CD4-positive, alpha-beta T cell treated with Interleukin-21 for 1 hour (primary cell): ENCODE results near the gene SLIT3.

Experiments
- DNase-seq: peaks from one replicate; pipeline ENCODE4 v3.0.0-alpha.2; 2020

Gene SLIT3

GRCh38 chr5:168844016-168844921, 456.7 kb downstream of the SLIT3 start:
- no peak for DNase-seq

- DNase-seq, result no peak
Measured at GRCh38 chr5:168843277-168844015, 457.5 kb downstream of the SLIT3 start.

- DNase-seq, result no peak
Measured at GRCh38 chr5:168842571-168843205, 458.3 kb downstream of the SLIT3 start.

GRCh38 chr5:168837852-168838251, 463.1 kb downstream of the SLIT3 start:
- no peak for DNase-seq

DNA sequence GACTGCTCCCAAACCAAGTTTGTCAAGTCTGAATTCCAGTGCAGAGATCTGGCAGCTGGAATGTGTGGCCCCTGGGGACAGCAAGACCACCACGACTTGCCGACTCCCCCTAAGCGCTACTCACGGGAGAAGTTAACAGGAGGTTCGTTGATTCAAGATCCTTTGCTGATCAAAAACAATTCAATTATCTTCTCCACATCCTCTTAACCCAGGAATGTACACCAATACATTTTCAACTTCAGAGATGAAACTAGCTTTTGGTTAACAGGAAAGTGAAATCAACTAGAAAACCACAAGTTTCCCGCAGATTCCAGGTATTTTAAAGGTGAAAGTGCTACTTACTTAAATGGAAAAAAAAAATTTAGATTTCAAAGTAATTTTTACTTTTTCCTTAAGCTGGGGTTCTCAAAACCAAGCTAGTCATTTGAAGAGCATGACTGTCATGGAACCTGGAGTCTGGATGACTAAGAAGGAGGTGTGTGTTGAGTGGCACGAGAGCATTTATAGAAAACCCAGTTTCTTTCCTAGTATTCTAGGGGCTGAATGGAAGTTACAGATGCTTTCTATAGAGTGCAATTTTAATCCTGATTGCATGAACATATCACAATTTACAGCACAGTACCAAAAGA, 464.2 kb downstream of the SLIT3 start:
- DNase-seq, result no peak

GRCh38 chr5:168833936-168834335, 467.0 kb downstream of the SLIT3 start:
- no peak for DNase-seq

GRCh38 chr5:168833383-168833782, 467.6 kb downstream of the SLIT3 start:
- no peak for DNase-seq

DNA sequence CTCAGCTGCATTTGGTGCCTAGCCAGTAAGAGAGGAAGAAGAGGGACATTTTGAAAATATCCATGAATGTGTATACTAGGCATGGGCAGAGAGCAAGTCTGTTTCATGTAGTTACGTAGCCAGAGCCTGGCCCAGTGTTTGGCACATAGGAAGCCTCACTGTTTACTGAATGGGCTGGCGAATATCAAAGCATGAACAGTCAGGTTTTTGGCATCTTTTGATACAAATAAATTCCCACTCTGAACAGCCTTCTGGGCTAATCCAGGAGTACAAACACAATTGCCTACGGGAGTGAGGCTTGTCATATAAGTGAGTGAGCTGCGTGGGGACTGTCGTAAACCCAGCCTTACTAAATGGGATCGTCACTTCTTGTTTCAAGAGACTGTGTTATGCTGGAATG, 468.6 kb downstream of the SLIT3 start:
- no peak for DNase-seq

DNA sequence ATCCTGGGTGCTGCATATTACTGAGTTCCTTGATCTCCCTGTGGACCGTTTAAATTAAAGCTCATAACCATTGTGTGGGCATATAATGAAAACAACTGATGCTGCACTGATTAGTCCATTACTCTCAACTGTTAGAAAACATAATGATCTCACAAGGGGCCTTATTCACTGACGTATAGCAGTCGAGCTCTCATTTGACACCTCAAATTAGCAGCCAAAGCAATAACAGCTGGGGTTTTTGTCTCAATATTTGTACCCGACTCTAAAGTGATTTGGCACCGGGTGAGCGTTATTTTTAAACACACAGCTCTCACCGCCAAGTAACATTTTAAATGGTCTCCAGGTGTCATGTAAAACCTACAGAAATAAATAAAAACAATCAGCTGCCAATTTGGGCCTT, 469.6 kb downstream of the SLIT3 start:
- no peak for DNase-seq

GRCh38 chr5:168830833-168831232, 470.1 kb downstream of the SLIT3 start:
- DNase-seq, result no peak

DNA sequence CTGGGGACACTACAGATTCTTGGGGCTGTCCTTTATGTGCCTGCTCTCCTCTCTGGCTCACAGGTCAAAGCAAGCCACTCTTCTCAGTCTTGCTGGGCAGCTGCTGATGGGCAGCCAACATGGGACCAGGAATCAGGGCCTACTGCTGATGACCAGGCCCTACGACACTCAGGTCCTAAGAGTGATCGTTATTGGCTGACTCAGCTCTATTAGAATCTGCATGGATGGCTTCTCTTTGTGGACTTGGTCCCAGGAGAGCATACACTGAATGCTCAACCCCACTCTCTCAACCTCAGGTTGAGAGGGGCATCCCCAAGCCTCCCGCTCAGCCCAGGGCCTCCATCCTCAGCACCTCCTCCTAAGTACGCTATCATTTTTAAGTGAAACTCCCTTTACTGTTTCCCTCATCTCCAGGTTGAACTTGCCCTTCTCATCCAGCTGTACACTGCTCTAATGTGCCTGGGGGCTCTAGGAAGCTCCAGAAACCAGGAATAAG, 471.0 kb downstream of the SLIT3 start:
- DNase-seq, result no peak

DNA sequence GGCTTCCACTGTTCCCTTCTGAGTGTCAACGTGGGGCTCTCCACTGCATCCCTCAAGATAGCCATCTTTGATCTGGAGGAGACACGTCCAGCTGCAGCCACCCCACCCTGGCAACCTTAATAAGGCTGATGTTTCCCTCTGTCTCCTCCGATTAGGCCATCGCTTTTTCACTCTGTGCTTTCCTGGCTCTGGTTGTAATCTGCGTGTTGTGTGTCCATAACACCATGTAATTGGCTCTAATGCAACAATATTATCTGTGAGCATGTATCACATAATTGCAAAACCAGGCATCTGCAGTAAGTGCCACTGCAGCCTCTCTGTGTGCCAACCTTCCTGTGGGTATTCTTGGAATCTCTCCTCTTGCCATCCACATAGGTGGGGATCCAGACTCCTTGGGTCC, 471.9 kb downstream of the SLIT3 start:
- no peak for DNase-seq

GRCh38 chr5:168827636-168828035, 473.3 kb downstream of the SLIT3 start:
- DNase-seq, result no peak

DNA sequence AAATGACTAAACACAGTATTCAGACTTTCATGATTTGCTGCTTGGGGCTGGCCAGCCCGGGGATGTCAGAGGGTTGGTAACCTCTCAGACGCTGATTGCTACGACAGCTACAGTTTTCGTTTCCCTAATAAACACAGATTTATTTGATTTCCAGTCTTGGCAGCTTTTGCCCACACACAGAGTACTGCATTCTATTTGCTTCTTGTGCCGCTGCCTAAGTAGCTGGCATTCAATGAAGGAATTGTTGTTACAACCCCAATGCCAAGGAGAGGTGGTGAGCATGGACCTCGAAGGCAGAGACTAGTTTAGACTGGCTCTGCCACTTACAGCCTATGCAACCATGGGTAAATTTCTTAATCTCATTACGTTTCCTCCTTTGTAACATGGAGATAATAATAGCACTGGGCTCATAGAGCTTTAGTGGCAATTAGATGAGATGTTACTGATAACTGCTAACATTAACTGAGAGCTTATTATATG, 474.7 kb downstream of the SLIT3 start:
- no peak for DNase-seq

- DNase-seq, result no peak
Measured at GRCh38 chr5:168822745-168823281, 478.1 kb downstream of the SLIT3 start.

DNA sequence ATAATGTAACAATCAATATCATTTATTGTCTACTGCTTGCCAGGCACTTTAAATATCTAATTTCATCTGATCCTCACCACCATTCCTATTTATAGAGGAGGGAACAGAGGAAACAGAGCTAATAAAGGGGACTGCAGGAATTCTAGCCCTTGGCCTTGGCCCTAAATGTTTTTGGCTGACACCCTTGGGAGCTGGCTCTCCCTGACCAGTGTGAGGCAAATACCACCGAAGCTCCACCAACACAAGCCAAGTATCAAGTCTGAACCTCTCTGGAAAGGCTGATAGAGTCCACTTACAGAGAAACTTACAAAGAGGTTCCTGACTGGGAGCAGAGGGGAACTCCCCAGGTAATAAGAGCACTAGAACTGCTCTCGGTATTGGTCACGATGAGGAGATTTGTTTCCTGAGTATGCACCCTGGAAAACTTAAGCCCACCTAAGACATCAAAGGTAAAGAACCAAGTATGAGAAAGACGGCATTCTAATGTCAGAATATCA, 478.6 kb downstream of the SLIT3 start:
- DNase-seq, result no peak

DNA sequence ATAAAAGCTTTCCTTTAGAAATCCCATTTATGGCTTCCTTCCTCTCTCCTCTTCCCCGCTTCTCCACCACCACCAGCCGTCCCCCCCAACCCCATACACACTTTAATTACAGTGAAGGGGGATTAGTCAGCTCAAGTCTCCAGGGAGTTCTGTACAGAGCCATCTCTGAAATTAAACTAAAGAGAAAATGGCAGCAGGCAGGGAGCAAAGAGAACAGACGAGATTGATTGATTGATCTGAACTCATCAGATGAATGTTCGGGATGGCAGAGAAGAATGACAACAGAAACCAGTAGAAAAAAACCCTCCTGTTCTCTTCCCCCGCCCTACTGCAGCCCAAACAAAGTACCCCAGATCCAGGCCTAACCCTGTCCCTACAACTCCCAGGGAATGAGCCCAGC, 480.1 kb downstream of the SLIT3 start:
- DNase-seq, result no peak

- DNase-seq, result no peak
Measured at GRCh38 chr5:168819004-168819621, 481.8 kb downstream of the SLIT3 start.

DNA sequence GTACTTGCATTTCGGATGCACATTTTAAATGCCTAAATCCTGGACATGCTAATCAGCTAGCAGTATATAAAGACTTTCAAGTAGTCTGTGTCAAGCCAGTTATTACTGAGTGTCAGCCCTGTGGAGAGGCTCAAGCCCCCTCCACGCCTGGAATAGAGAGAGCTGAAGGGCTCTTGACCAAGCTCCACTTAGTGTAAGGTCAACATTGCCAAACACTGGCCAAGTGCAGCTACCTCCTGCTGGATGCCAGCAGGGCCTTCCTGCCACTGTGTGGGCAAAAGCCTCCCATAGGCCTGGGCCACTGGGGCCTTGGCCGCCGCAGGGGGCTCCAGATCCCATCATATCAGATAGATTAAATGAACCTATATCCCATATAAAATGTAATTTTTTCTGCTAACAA, 482.4 kb downstream of the SLIT3 start:
- no peak for DNase-seq

GRCh38 chr5:168817591-168817990, 483.3 kb downstream of the SLIT3 start:
- DNase-seq, result no peak

GRCh38 chr5:168816661-168817060, 484.3 kb downstream of the SLIT3 start:
- no peak for DNase-seq
